ENCODE measurements around the gene RALGPS2. TPM values are rescaled to one million over a fixed set of nuclear protein-coding genes. Genes with fewer than 3 reads are reported as not detected.

Gene RALGPS2
- total and polyA plus RNA-seq, 2 experiments from 2014 or later = 8.1 to 31.2 TPM

- H3K9me2 ChIP-seq (ENCODE audit: insufficient read depth) = no peaks in the 10 kb centered on the region
- no peak overlapping the region for H3K4me3 ChIP-seq
- H3K27ac ChIP-seq (ENCODE audit: low read depth) = no peak overlapping the region
- no peak overlapping the region for H3K27ac Mint-ChIP-seq
- H3K27me3 Mint-ChIP-seq (ENCODE audit: insufficient read depth, low read depth, poor library complexity) = no peaks in the 10 kb centered on the region
- no peaks in the 10 kb centered on the region for H3K9me3 Mint-ChIP-seq
- TF ChIP-seq CTCF (conservative IDR thresholded peaks at IDR 0.05; ENCODE audit: low read depth in 2 of 2) = no peak
- TF ChIP-seq STAT1 (IDR thresholded peaks at IDR 0.05; ENCODE audit: unreplicated experiment) = no peak
- no peak for TF ChIP-seq EZH2 (IDR thresholded peaks at IDR 0.05; ENCODE audit: low read depth, unreplicated experiment)
- no peak for TF ChIP-seq NANOG (IDR thresholded peaks at IDR 0.05; ENCODE audit: borderline replicate concordance)
- no peak for TF ChIP-seq ZNF331 (CRISPR knock-in tag; IDR thresholded peaks at IDR 0.05; ENCODE audit: low read depth)
- TF ChIP-seq ZNF462 (CRISPR knock-in tag; IDR thresholded peaks at IDR 0.05) = no peak
- TF ChIP-seq CREB1 (CRISPR knock-in tag; IDR thresholded peaks at IDR 0.05; ENCODE audit: low read depth) = no peak
- no peak for TF ChIP-seq POLR2AphosphoS5 (IDR thresholded peaks at IDR 0.05; ENCODE audit: low read depth)
- no peak for TF ChIP-seq ZNF114 (CRISPR knock-in tag; IDR thresholded peaks at IDR 0.05)
- TF ChIP-seq ETS1 (IDR thresholded peaks at IDR 0.05) = no peak
- no peak for TF ChIP-seq REST (IDR thresholded peaks at IDR 0.05; ENCODE audit: unreplicated experiment)
- TF ChIP-seq JUNB (IDR thresholded peaks at IDR 0.05; ENCODE audit: unreplicated experiment) = no peak
- no peak for TF ChIP-seq EZH2phosphoT487 (IDR thresholded peaks at IDR 0.05; ENCODE audit: unreplicated experiment)
- H3K4me1 ChIP-seq (ENCODE audit: insufficient read depth) = peaks cover under 1% of the 10 kb centered on the region; the same call in 1 of the 2 replicates
- H3K27me3 ChIP-seq (ENCODE audit: insufficient read depth) = no peaks in the 10 kb centered on the region
- H2AFZ ChIP-seq = no peak overlapping the region
- H4K20me1 ChIP-seq (replicated peaks; ENCODE audit: insufficient read depth) = no peaks in the 10 kb centered on the region
- H3K36me3 ChIP-seq (ENCODE audit: insufficient read depth) = no peaks in the 10 kb centered on the region
- ATAC-seq = no peak
- H3K4me3 Mint-ChIP-seq = no peak overlapping the region
- no peaks in the 10 kb centered on the region for H3K36me3 Mint-ChIP-seq (ENCODE audit: low read depth)
- peaks cover 6% of the 10 kb centered on the region; the same call in 2 of the 3 replicates for H3K4me1 Mint-ChIP-seq
- no peaks in the 10 kb centered on the region for H3F3A ChIP-seq (replicated peaks; ENCODE audit: low read depth)
- H3K79me2 ChIP-seq (replicated peaks; ENCODE audit: insufficient read depth) = no peaks in the 10 kb centered on the region
- no peak overlapping the region for H3K4me2 ChIP-seq
- no peak for DNase-seq (ENCODE audit: low spot score)
These were observed 198.5 kb downstream of the RALGPS2 start for GRCh38 chr1:178923512-178923911.

All from GM23338 (cell line).